Mesendoderm (in vitro differentiated cells): ENCODE measurements around the gene CSGALNACT2.

Experiments
- DNase-seq: peaks from one replicate; pipeline ENCODE4 v3.0.0; 2013
- H2AK5ac ChIP-seq: 2 replicates; pipeline ENCODE4 v1.6.1; 2013; ENCODE audit warnings: low read length, inconsistent platforms
- H2BK120ac ChIP-seq: 2 replicates; pipeline ENCODE4 v1.6.1; 2013; ENCODE audit warnings: low read depth, mild to moderate bottlenecking, low read length, moderate library complexity, mixed read lengths
- H2BK15ac ChIP-seq: replicated peaks from 2 replicates; pipeline ENCODE4 v1.6.1; 2013; ENCODE audit warnings: low read depth, mild to moderate bottlenecking, moderate library complexity
- H2BK5ac ChIP-seq: 2 replicates; pipeline ENCODE4 v1.6.1; 2013; ENCODE audit warnings: low read length, inconsistent platforms
- H3K18ac ChIP-seq: 2 replicates; pipeline ENCODE4 v1.6.1; 2013; ENCODE audit warnings: mild to moderate bottlenecking, low read length, mixed read lengths
- H3K23ac ChIP-seq: one replicate; pipeline ENCODE4 v1.6.1; 2013; ENCODE audit warnings: low read length
- H3K27ac ChIP-seq: 2 replicates; pipeline ENCODE4 v1.5.1; 2013; ENCODE audit warnings: low read depth, mild to moderate bottlenecking, inconsistent platforms, low read length, moderate library complexity
- H3K27me3 ChIP-seq: 2 replicates; pipeline ENCODE4 v1.6.1; 2013; ENCODE audit warnings: low read length, control low read depth, mild to moderate bottlenecking, inconsistent platforms; ENCODE audit not compliant: insufficient read depth, poor library complexity
- H3K36me3 ChIP-seq: 2 replicates; pipeline ENCODE4 v1.6.1; 2013; ENCODE audit warnings: low read length, inconsistent platforms; ENCODE audit not compliant: control insufficient read depth, insufficient read depth
- H3K4ac ChIP-seq: one replicate; pipeline ENCODE4 v1.6.1; 2013; ENCODE audit warnings: low read depth, mild to moderate bottlenecking, low read length, moderate library complexity
- H3K4me1 ChIP-seq: 2 replicates; pipeline ENCODE4 v1.6.1; 2013; ENCODE audit warnings: low read depth, low read length, inconsistent platforms; ENCODE audit not compliant: control insufficient read depth
- H3K4me2 ChIP-seq: 2 replicates; pipeline ENCODE4 v1.6.1; 2013; ENCODE audit warnings: low read length
- H3K4me3 ChIP-seq: 2 replicates; pipeline ENCODE4 v1.5.1; 2013; ENCODE audit warnings: mild to moderate bottlenecking, low read length
- H3K56ac ChIP-seq: one replicate; pipeline ENCODE4 v1.6.1; 2013; ENCODE audit warnings: low read length
- H3K79me1 ChIP-seq: 2 replicates; pipeline ENCODE4 v1.6.1; 2013; ENCODE audit warnings: low read length, inconsistent platforms
- H3K79me2 ChIP-seq: 2 replicates; pipeline ENCODE4 v1.6.1; 2013; ENCODE audit warnings: mild to moderate bottlenecking, low read length; ENCODE audit not compliant: control insufficient read depth, insufficient read depth
- H3K9ac ChIP-seq: 2 replicates; pipeline ENCODE4 v1.6.1; 2013; ENCODE audit warnings: low read length, inconsistent platforms
- H4K5ac ChIP-seq: one replicate; pipeline ENCODE4 v1.6.1; 2013; ENCODE audit warnings: low read length
- H4K8ac ChIP-seq: one replicate; pipeline ENCODE4 v1.6.1; 2013; ENCODE audit warnings: low read depth, mild to moderate bottlenecking, control low read depth, low read length, moderate library complexity
- WGBS: extraction: QIAGEN DNeasy Blood & Tissue Kit; methylation state at CpG from one replicate; pipeline ENCODE4 v1.1.7; 2013; ENCODE audit warnings: low lambda C conversion rate, missing lambda C conversion rate; ENCODE audit not compliant: insufficient coverage; ENCODE audit errors: extremely low coverage; 5-methylcytosine and 5-hydroxymethylcytosine counted together

The CSGALNACT2 gene

DNA sequence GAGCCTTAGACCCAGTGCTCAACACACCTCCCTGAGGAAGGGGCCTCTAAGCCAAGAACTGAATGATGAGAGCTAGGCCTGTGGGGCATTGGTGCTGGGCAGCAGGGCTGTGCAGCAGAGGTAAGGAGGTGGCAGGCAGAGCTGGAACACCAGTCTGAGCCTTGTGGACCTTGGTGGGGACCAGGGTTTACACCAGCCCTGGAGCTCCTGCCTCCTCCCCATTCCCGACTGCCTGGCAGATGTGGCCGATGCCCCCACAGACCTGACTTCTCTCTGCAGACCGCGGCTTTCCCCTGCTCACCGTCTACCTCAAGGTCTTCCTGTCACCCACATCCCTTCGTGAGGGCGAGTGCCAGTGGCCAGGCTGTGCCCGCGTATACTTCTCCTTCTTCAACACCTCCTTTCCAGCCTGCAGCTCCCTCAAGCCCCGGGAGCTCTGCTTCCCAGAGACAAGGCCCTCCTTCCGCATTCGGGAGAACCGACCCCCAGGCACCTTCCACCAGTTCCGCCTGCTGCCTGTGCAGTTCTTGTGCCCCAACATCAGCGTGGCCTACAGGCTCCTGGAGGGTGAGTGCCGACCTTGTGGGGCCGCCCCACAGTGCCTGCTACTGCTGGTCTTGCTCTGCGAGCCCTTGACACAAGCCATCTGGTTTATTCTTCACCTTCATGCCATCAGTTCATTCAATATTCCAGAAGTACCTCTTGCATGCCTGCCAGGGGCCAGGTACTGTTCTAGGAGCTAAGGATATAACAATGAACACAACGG lies 36.0 kb upstream of the CSGALNACT2 start:
- no peak overlapping the region for H4K5ac ChIP-seq
- no peak overlapping the region for H2AK5ac ChIP-seq
- no peak overlapping the region for H2BK5ac ChIP-seq
- H3K4me2 ChIP-seq, result no peak overlapping the region
- H3K4me3 ChIP-seq, result no peak overlapping the region
- DNase-seq, result no peak
- no CpG with 5 or more reads among the region's 19 CpGs for WGBS
- H3K4ac ChIP-seq, result no peak overlapping the region
- H3K56ac ChIP-seq, result no peak overlapping the region
- H4K8ac ChIP-seq, result no peak overlapping the region
- no peak overlapping the region for H3K27ac ChIP-seq
- H2BK15ac ChIP-seq, result no peak overlapping the region
- no peaks in the 10 kb centered on the region for H3K79me1 ChIP-seq
- H2BK120ac ChIP-seq, result no peak overlapping the region
- H3K9ac ChIP-seq, result no peak overlapping the region
- no peak overlapping the region for H3K18ac ChIP-seq
- H3K23ac ChIP-seq, result no peak overlapping the region
- H3K36me3 ChIP-seq, result no peaks in the 10 kb centered on the region
- H3K27me3 ChIP-seq, result no peaks in the 10 kb centered on the region
- H3K4me1 ChIP-seq, result no peaks in the 10 kb centered on the region
- H3K79me2 ChIP-seq, result no peaks in the 10 kb centered on the region

DNA sequence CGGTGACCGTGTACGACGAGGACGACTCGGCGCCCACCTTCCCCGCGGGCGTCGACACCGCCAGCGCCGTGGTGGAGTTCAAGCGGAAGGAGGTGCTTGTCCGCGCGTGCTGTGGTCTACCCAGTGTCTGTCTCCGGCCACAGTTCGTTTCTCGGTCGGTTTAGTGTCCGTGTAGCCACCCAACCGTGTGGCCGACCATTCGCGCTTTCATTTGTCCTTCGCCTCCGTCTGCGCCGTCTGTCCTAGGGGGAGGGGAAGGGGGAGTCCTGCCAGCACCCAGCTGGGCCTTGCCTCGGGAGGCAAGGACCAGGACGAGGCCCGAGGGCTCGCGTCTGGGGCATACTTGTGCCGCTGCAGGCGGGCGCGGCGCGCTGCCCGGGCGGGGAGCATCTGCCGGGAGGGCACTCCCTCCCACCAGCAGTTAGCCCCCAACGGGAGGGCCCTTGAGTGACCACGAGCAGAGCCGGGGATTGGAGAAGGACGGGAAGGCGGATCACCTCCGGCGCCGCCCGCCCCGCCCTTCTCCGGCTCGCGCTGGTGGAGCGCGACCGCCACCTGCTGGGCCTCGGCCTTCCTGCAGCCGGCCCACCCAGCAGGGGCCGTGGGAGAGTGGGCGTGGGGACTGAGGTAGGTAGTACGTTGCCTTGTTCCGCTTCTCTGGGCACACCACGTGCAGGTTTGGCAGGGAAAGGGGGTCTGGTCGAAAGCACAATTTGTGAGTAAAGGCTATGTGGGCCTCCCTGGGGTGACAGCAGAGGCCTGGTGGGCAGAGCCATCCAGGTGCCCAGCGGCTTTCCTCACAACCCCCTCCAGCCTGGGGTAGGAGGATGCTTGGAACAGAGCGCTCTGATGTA lies 32.9 kb upstream of the CSGALNACT2 start:
- no peak overlapping the region for H3K4ac ChIP-seq
- H3K23ac ChIP-seq, result peak overlapping the region; percentile 72
- H3K4me3 ChIP-seq, result peak overlapping the region; percentile 43
- H2AK5ac ChIP-seq, result no peak overlapping the region
- H3K27ac ChIP-seq, result no peak overlapping the region
- no CpG with 5 or more reads among the region's 71 CpGs for WGBS
- no peak overlapping the region for H2BK15ac ChIP-seq
- H4K8ac ChIP-seq, result no peak overlapping the region
- H3K27me3 ChIP-seq, result no peaks in the 10 kb centered on the region
- no peaks in the 10 kb centered on the region for H3K36me3 ChIP-seq
- peak overlapping the region; percentile 91 for H3K56ac ChIP-seq
- H3K79me2 ChIP-seq, result no peaks in the 10 kb centered on the region
- H3K9ac ChIP-seq, result peak overlapping the region; percentile 75
- H4K5ac ChIP-seq, result no peak overlapping the region
- H2BK120ac ChIP-seq, result no peak overlapping the region
- H3K79me1 ChIP-seq, result no peaks in the 10 kb centered on the region
- H3K4me2 ChIP-seq, result peak overlapping the region; percentile 93
- H3K4me1 ChIP-seq, result no peaks in the 10 kb centered on the region
- DNase-seq, result peak; percentile 88
- H3K18ac ChIP-seq, result no peak overlapping the region
- no peak overlapping the region for H2BK5ac ChIP-seq

DNA sequence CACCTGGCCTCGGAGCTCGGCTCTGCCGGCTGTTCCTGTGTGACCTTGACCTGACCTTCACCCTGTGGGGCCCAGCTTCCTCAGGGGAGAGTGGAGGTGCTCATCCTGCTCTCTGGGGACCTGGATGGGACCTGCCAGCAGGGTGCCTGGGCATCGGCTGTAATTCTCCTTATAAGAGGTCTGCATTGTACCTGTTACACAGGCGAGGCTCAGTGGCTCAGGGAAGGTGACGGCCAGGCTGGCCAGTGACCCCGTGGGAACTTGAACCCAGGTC lies 32.4 kb upstream of the CSGALNACT2 start:
- no peak overlapping the region for H3K27ac ChIP-seq
- no peak overlapping the region for H3K18ac ChIP-seq
- WGBS, result no CpG with 5 or more reads among the region's 7 CpGs
- no peaks in the 10 kb centered on the region for H3K27me3 ChIP-seq
- no peak overlapping the region for H2BK5ac ChIP-seq
- H4K8ac ChIP-seq, result no peak overlapping the region
- no peak overlapping the region for H3K9ac ChIP-seq
- no peaks in the 10 kb centered on the region for H3K4me1 ChIP-seq
- H3K4me3 ChIP-seq, result no peak overlapping the region
- H3K56ac ChIP-seq, result peak overlapping the region; percentile 42
- no peak overlapping the region for H2BK120ac ChIP-seq
- no peak overlapping the region for H3K4ac ChIP-seq
- no peaks in the 10 kb centered on the region for H3K36me3 ChIP-seq
- H2BK15ac ChIP-seq, result no peak overlapping the region
- H3K4me2 ChIP-seq, result no peak overlapping the region
- H3K79me2 ChIP-seq, result no peaks in the 10 kb centered on the region
- no peak for DNase-seq
- no peak overlapping the region for H4K5ac ChIP-seq
- H2AK5ac ChIP-seq, result no peak overlapping the region
- no peaks in the 10 kb centered on the region for H3K79me1 ChIP-seq
- H3K23ac ChIP-seq, result no peak overlapping the region

GRCh38 chr10:43106256-43107091 lies 31.8 kb upstream of the CSGALNACT2 start:
- Histone ChIP-seq H3K79me1 (no peaks in the 10 kb centered on the region), H3K56ac (no peak overlapping the region), H4K8ac (no peak overlapping the region), H3K27ac (no peak overlapping the region), H2BK5ac (no peak overlapping the region), H2BK120ac (no peak overlapping the region), H4K5ac (no peak overlapping the region), H3K4me2 (no peak overlapping the region), H3K18ac (no peak overlapping the region), H3K4me1 (no peaks in the 10 kb centered on the region), H3K4me3 (no peak overlapping the region), H2BK15ac (no peak overlapping the region), H3K36me3 (no peaks in the 10 kb centered on the region), H3K79me2 (no peaks in the 10 kb centered on the region), H3K9ac (no peak overlapping the region), H3K23ac (no peak overlapping the region), H2AK5ac (no peak overlapping the region), H3K27me3 (no peaks in the 10 kb centered on the region), H3K4ac (no peak overlapping the region)
- no peak for DNase-seq
- no CpG with 5 or more reads among the region's 28 CpGs for whole genome bisulfite sequencing

- Histone ChIP-seq H3K79me1 (no peaks in the 10 kb centered on the region), H3K4me3 (no peak overlapping the region), H3K23ac (no peak overlapping the region), H2BK15ac (no peak overlapping the region), H4K5ac (no peak overlapping the region), H3K27ac (no peak overlapping the region), H3K9ac (no peak overlapping the region), H3K4me2 (no peak overlapping the region), H3K27me3 (no peaks in the 10 kb centered on the region), H3K79me2 (no peaks in the 10 kb centered on the region), H2BK5ac (no peak overlapping the region), H3K18ac (no peak overlapping the region), H2AK5ac (no peak overlapping the region), H4K8ac (no peak overlapping the region), H2BK120ac (no peak overlapping the region), H3K56ac (no peak overlapping the region), H3K36me3 (no peaks in the 10 kb centered on the region), H3K4me1 (no peaks in the 10 kb centered on the region), H3K4ac (no peak overlapping the region)
- WGBS, result no CpG with 5 or more reads among the region's 12 CpGs
- DNase-seq, result no peak
Observed at GRCh38 chr10:43108951-43109350, 29.3 kb upstream of the CSGALNACT2 start.
